ENCODE results near the gene PCDHA9.
"Not testable (repeated sequence)": the region's sequence is repeated elsewhere in the genome, so short reads cannot be mapped to it uniquely, and the experiment has no call there.

The PCDHA9 gene

GRCh38 chr5:140833993-140834392 is 14.2 kb upstream of the PCDHA9 start, which contains the start of gene PCDHA7:
PCDHA7 (plus strand) TSS chr5:140834269; CDS start chr5:140834384, 115 bp downstream.
- Histone ChIP-seq H2AFZ (ENCODE audit: low read length) (no peak within 1 kb of the TSS), H3K36me3 (ENCODE audit: insufficient read depth, low read length) (no peaks in the 10 kb centered on the region), H3K9me3 (ENCODE audit: low read length) (no peaks in the 10 kb centered on the region), H3K27me3 (ENCODE audit: insufficient read depth, low read length) (no peaks in the 10 kb centered on the region), H3K9me2 (ENCODE audit: low read depth, low read length) (no peaks in the 10 kb centered on the region), H3K4me1 (ENCODE audit: insufficient read depth, low read length, severe bottlenecking) (no peaks in the 10 kb centered on the region), H3K9ac (ENCODE audit: low read length) (no peak within 1 kb of the TSS), H3F3A (ENCODE audit: insufficient read depth, low read length) (no peaks in the 10 kb centered on the region), H3K4me2 (ENCODE audit: low read length) (no peak within 1 kb of the TSS), H3K27ac (ENCODE audit: low read depth, low read length, poor library complexity, severe bottlenecking) (no peak within 1 kb of the TSS), H3K4me3 (ENCODE audit: low read depth, low read length, poor library complexity, severe bottlenecking) (no peak within 1 kb of the TSS), H4K20me1 (ENCODE audit: insufficient read depth, low read length) (no peaks in the 10 kb centered on the region), H3K79me2 (ENCODE audit: insufficient read depth, low read length) (no peaks in the 10 kb centered on the region)
- TF ChIP-seq EZH2 (IDR thresholded peaks at IDR 0.05; ENCODE audit: borderline replicate concordance, low read length), result no peak
- no peak for TF ChIP-seq CTCF (IDR thresholded peaks at IDR 0.05; ENCODE audit: low read length)

GRCh38 chr5:140834439-140835008 is 13.7 kb upstream of the PCDHA9 start:
- H2AFZ ChIP-seq (ENCODE audit: low read length); H3K27ac ChIP-seq (ENCODE audit: low read depth, low read length, poor library complexity, severe bottlenecking); H3K9me3 ChIP-seq (ENCODE audit: low read length); H4K20me1 ChIP-seq (ENCODE audit: insufficient read depth, low read length); H3K9me2 ChIP-seq (ENCODE audit: low read depth, low read length); H3K79me2 ChIP-seq (ENCODE audit: insufficient read depth, low read length); H3F3A ChIP-seq (ENCODE audit: insufficient read depth, low read length); H3K4me3 ChIP-seq (ENCODE audit: low read depth, low read length, poor library complexity, severe bottlenecking); H3K4me1 ChIP-seq (ENCODE audit: insufficient read depth, low read length, severe bottlenecking); H3K36me3 ChIP-seq (ENCODE audit: insufficient read depth, low read length); H3K9ac ChIP-seq (ENCODE audit: low read length); H3K27me3 ChIP-seq (ENCODE audit: insufficient read depth, low read length); H3K4me2 ChIP-seq (ENCODE audit: low read length): not testable (repeated sequence)

- H3K4me3 ChIP-seq (ENCODE audit: low read depth, low read length, poor library complexity, severe bottlenecking), result no peak overlapping the region
- no peaks in the 10 kb centered on the region for H3K4me1 ChIP-seq (ENCODE audit: insufficient read depth, low read length, severe bottlenecking)
- H3F3A ChIP-seq (ENCODE audit: insufficient read depth, low read length), result no peaks in the 10 kb centered on the region
- H3K9ac ChIP-seq (ENCODE audit: low read length), result no peak overlapping the region
- H3K27ac ChIP-seq (ENCODE audit: low read depth, low read length, poor library complexity, severe bottlenecking), result no peak overlapping the region
- H2AFZ ChIP-seq (ENCODE audit: low read length), result no peak overlapping the region
- H3K9me3 ChIP-seq (ENCODE audit: low read length), result no peaks in the 10 kb centered on the region
- no peak overlapping the region for H3K4me2 ChIP-seq (ENCODE audit: low read length)
- H3K36me3 ChIP-seq (ENCODE audit: insufficient read depth, low read length), result no peaks in the 10 kb centered on the region
- H4K20me1 ChIP-seq (ENCODE audit: insufficient read depth, low read length), result no peaks in the 10 kb centered on the region
- TF ChIP-seq CTCF (IDR thresholded peaks at IDR 0.05; ENCODE audit: low read length) (no peak), EZH2 (IDR thresholded peaks at IDR 0.05; ENCODE audit: borderline replicate concordance, low read length) (no peak)
- H3K79me2 ChIP-seq (ENCODE audit: insufficient read depth, low read length), result no peaks in the 10 kb centered on the region
- no peaks in the 10 kb centered on the region for H3K9me2 ChIP-seq (ENCODE audit: low read depth, low read length)
- H3K27me3 ChIP-seq (ENCODE audit: insufficient read depth, low read length), result no peaks in the 10 kb centered on the region
These were observed 12.3 kb upstream of the PCDHA9 start for GRCh38 chr5:140835622-140836510.

Measured in OCI-LY1 (cell line).